Lower lobe of right lung (tissue), 2 donors: ENCODE results near the gene MAP1B. TPM values are rescaled to one million over a fixed set of nuclear protein-coding genes. Genes with fewer than 3 reads are reported as not detected.

ENCODE experiments used
- ATAC-seq, 2 donors: fragments of 200-7000 bp; cut with Tn5 transposase; one replicate each; pipeline ENCODE4 v1.9.1; 2020 to 2022; ENCODE audit warnings: mild to moderate bottlenecking in 2 of 2, moderate library complexity in 2 of 2
- DNase-seq: peaks from one replicate; pipeline ENCODE4 v3.0.0-alpha.2; 2020
- H3K27ac ChIP-seq: fragments of 200-600 bp; one replicate; pipeline ENCODE4 v1.8.0; 2022
- H3K27me3 ChIP-seq: fragments of 200-600 bp; one replicate; pipeline ENCODE4 v1.8.0; 2022; ENCODE audit warnings: low read depth
- H3K36me3 ChIP-seq: fragments of 200-600 bp; one replicate; pipeline ENCODE4 v1.8.0; 2022; ENCODE audit warnings: mild to moderate bottlenecking
- H3K4me1 ChIP-seq: fragments of 200-600 bp; one replicate; pipeline ENCODE4 v1.8.0; 2022
- H3K4me3 ChIP-seq: fragments of 200-600 bp; one replicate; pipeline ENCODE4 v1.8.0; 2022; ENCODE audit warnings: mild to moderate bottlenecking
- H3K9me3 ChIP-seq: fragments of 200-600 bp; one replicate; pipeline ENCODE4 v1.8.0; 2022
- CTCF ChIP-seq: fragments of 200-600 bp; IDR thresholded peaks from one replicate; pipeline ENCODE4 v1.8.0; 2022; ENCODE audit warnings: antibody characterized with exemption, mild to moderate bottlenecking
- intact Hi-C: fragments of 100-400 bp; cut with DNase I; formaldehyde crosslinking; loops from one replicate; pipeline ENCODE4 v1.11.0; 2022
- total RNA-seq: library from RNA; stranded (reverse); fragmentation: NEBNext Ultra II Directional; extraction: Animal tissue kit (Norgen Biotek cat#: 25700); gene quantifications from one replicate; pipeline ENCODE4 v1.2.1, GENCODE V29; 2021
- donor health status: DM: no; HTN: yes; CAD: no; lungs with severe emphysema.

The MAP1B gene
- total RNA-seq, 1 donor from 2014 or later, result 20.6 TPM

- intact Hi-C loops, result no loop called here
- Histone ChIP-seq H3K27me3 (no peaks in the 10 kb centered on the region), H3K27ac (no peak overlapping the region), H3K36me3 (no peaks in the 10 kb centered on the region), H3K9me3 (no peaks in the 10 kb centered on the region), H3K4me3 (no peak overlapping the region), H3K4me1 (no peaks in the 10 kb centered on the region)
- TF ChIP-seq CTCF, result no peak
- ATAC-seq (no peak), DNase-seq (no peak)
Measured at GRCh38 chr5:72149742-72150141, 42.5 kb downstream of the MAP1B start.

- ATAC-seq, result no peak
Measured at GRCh38 chr5:72151169-72151568, 43.9 kb downstream of the MAP1B start.

GRCh38 chr5:72151646-72152045, 44.4 kb downstream of the MAP1B start:
- no peaks in the 10 kb centered on the region for H3K36me3 ChIP-seq
- H3K27ac ChIP-seq, result no peak overlapping the region
- no peaks in the 10 kb centered on the region for H3K4me1 ChIP-seq
- DNase-seq, result no peak
- intact Hi-C loops, result no loop called here
- H3K27me3 ChIP-seq, result no peaks in the 10 kb centered on the region
- TF ChIP-seq CTCF, result no peak
- no peak for ATAC-seq
- H3K9me3 ChIP-seq, result no peaks in the 10 kb centered on the region
- no peak overlapping the region for H3K4me3 ChIP-seq

More at GRCh38 chr5:72151169-72151568, 43.9 kb downstream of the MAP1B start:
- no peak for DNase-seq
- Histone ChIP-seq H3K27me3 (no peaks in the 10 kb centered on the region), H3K4me1 (no peaks in the 10 kb centered on the region), H3K9me3 (no peaks in the 10 kb centered on the region), H3K4me3 (no peak overlapping the region), H3K36me3 (no peaks in the 10 kb centered on the region), H3K27ac (no peak overlapping the region)
- no peak for TF ChIP-seq CTCF
- intact Hi-C loops, result no loop called here

GRCh38 chr5:72152545-72152944, 45.3 kb downstream of the MAP1B start:
- Histone ChIP-seq H3K4me1 (no peaks in the 10 kb centered on the region), H3K27me3 (no peaks in the 10 kb centered on the region), H3K36me3 (no peaks in the 10 kb centered on the region), H3K4me3 (no peak overlapping the region), H3K27ac (no peak overlapping the region), H3K9me3 (no peaks in the 10 kb centered on the region)
- intact Hi-C loops, result no loop called here
- DNase-seq (no peak), ATAC-seq (no peak)
- TF ChIP-seq CTCF, result no peak

GRCh38 chr5:72153551-72153950, 46.3 kb downstream of the MAP1B start:
- Histone ChIP-seq H3K36me3 (no peaks in the 10 kb centered on the region), H3K27ac (no peak overlapping the region), H3K9me3 (no peaks in the 10 kb centered on the region), H3K4me1 (no peaks in the 10 kb centered on the region), H3K4me3 (no peak overlapping the region), H3K27me3 (no peaks in the 10 kb centered on the region)
- TF ChIP-seq CTCF, result no peak
- intact Hi-C loops, result no loop called here
- no peak for DNase-seq
- ATAC-seq, result no peak
